Glutamatergic neuron (in vitro differentiated cells): ENCODE results near the gene OR4K1. TPM values are rescaled to one million over a fixed set of nuclear protein-coding genes. Genes with fewer than 3 reads are reported as not detected.

Experiments used
- DNase-seq: peaks from one replicate; pipeline ENCODE4 v3.0.0; 2022
- H3K27ac Mint-ChIP-seq: one replicate; pipeline ENCODE4 v1.8.0; 2020; ENCODE audit warnings: mild to moderate bottlenecking, mixed read lengths, inconsistent platforms; ENCODE audit not compliant: unreplicated experiment
- H3K27me3 Mint-ChIP-seq: one replicate; pipeline ENCODE4 v1.8.0; 2020; ENCODE audit warnings: mild to moderate bottlenecking, moderate library complexity, mixed read lengths, inconsistent platforms; ENCODE audit not compliant: unreplicated experiment
- H3K36me3 Mint-ChIP-seq: one replicate; pipeline ENCODE4 v1.8.0; 2020; ENCODE audit warnings: mild to moderate bottlenecking, mixed read lengths, inconsistent platforms; ENCODE audit not compliant: unreplicated experiment
- H3K4me1 Mint-ChIP-seq: one replicate; pipeline ENCODE4 v1.8.0; 2020; ENCODE audit warnings: mild to moderate bottlenecking, low read depth, mixed read lengths, inconsistent platforms; ENCODE audit not compliant: unreplicated experiment
- H3K4me3 Mint-ChIP-seq: one replicate; pipeline ENCODE4 v1.8.0; 2020; ENCODE audit warnings: mild to moderate bottlenecking, mixed read lengths, inconsistent platforms; ENCODE audit not compliant: unreplicated experiment
- H3K9me3 Mint-ChIP-seq: one replicate; pipeline ENCODE4 v1.8.0; 2020; ENCODE audit warnings: mild to moderate bottlenecking, moderate library complexity, mixed read lengths, inconsistent platforms; ENCODE audit not compliant: unreplicated experiment
- long read RNA-seq: library from polyadenylated mRNA; unstranded; transcript quantifications from one replicate; pipeline ENCODE4 v2.0.0, GENCODE V29; 2020; ENCODE audit not compliant: unreplicated experiment
- total RNA-seq: library from RNA; stranded (reverse); fragmentation: NEBNext Ultra II Directional; extraction: Animal tissue kit (Norgen Biotek cat#: 25700); gene quantifications from one replicate; pipeline ENCODE4 v1.2.1, GENCODE V29; 2021; ENCODE audit not compliant: unreplicated experiment
- TF ChIP-seq, protein P1 (sequence below): fragments of 200-600 bp; sonication (generic); IDR thresholded peaks from one replicate; pipeline ENCODE4 v1.5.0; 2021; ENCODE audit not compliant: partially characterized antibody, unreplicated experiment

Gene OR4K1
- total RNA-seq, result not detected
- long read RNA-seq, result 0 reads

- no peak for DNase-seq
- TF ChIP-seq, protein P1, sequence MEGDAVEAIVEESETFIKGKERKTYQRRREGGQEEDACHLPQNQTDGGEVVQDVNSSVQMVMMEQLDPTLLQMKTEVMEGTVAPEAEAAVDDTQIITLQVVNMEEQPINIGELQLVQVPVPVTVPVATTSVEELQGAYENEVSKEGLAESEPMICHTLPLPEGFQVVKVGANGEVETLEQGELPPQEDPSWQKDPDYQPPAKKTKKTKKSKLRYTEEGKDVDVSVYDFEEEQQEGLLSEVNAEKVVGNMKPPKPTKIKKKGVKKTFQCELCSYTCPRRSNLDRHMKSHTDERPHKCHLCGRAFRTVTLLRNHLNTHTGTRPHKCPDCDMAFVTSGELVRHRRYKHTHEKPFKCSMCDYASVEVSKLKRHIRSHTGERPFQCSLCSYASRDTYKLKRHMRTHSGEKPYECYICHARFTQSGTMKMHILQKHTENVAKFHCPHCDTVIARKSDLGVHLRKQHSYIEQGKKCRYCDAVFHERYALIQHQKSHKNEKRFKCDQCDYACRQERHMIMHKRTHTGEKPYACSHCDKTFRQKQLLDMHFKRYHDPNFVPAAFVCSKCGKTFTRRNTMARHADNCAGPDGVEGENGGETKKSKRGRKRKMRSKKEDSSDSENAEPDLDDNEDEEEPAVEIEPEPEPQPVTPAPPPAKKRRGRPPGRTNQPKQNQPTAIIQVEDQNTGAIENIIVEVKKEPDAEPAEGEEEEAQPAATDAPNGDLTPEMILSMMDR, result no peak
- Mint-ChIP-seq H3K27me3 (no peaks in the 10 kb centered on the region), H3K4me3 (no peak within 1 kb of the TSS), H3K9me3 (peaks cover 14% of the 10 kb centered on the region), H3K36me3 (no peaks in the 10 kb centered on the region), H3K27ac (no peak within 1 kb of the TSS), H3K4me1 (no peaks in the 10 kb centered on the region)
Observed at GRCh38 chr14:19930617-19931016, at the start of gene OR4K1. TSS of gene OR4K1 (plus strand) at chr14:19930917. CDS start at chr14:19935667, 4,750 bp downstream.

GRCh38 chr14:19895282-19895681, 35.4 kb upstream of the OR4K1 start:
- TF ChIP-seq, protein P1, result no peak
- Mint-ChIP-seq H3K27me3 (peaks cover 8% of the 10 kb centered on the region), H3K27ac (no peak overlapping the region), H3K4me3 (no peak overlapping the region), H3K36me3 (no peaks in the 10 kb centered on the region), H3K9me3 (peaks cover 34% of the 10 kb centered on the region), H3K4me1 (no peaks in the 10 kb centered on the region)
- DNase-seq, result no peak

DNA sequence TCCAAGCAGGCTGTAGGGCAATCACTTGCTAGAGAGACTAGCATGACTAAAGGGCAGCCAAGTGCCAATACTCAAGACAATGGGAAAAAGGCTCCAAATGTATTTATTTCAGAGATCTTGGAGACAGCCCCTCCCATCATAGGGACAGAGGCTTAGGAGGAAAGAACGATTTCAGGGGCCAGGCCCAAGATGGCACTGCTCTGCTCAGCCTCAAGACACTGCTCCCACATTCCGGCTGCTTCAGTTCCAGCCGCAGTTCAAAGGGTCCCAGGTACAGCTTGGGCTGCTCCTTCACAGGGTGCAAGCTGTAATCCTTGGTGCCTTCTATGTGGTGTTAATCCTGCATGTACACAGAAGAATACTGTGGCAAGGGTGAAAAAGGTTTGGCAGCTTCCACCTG, 29.7 kb upstream of the OR4K1 start:
- no peak for DNase-seq
- Mint-ChIP-seq H3K4me3 (no peak overlapping the region), H3K27me3 (peaks cover under 1% of the 10 kb centered on the region), H3K27ac (no peak overlapping the region), H3K36me3 (no peaks in the 10 kb centered on the region), H3K4me1 (no peaks in the 10 kb centered on the region), H3K9me3 (peaks cover 17% of the 10 kb centered on the region)
- TF ChIP-seq, protein P1, result no peak

- Mint-ChIP-seq H3K27ac (no peak overlapping the region), H3K4me3 (no peak overlapping the region), H3K36me3 (no peaks in the 10 kb centered on the region), H3K9me3 (peaks cover 9% of the 10 kb centered on the region), H3K27me3 (peaks cover 1% of the 10 kb centered on the region), H3K4me1 (no peaks in the 10 kb centered on the region)
- DNase-seq, result no peak
- TF ChIP-seq, protein P1, result no peak
Observed at GRCh38 chr14:19902409-19902808, 28.3 kb upstream of the OR4K1 start.

DNA sequence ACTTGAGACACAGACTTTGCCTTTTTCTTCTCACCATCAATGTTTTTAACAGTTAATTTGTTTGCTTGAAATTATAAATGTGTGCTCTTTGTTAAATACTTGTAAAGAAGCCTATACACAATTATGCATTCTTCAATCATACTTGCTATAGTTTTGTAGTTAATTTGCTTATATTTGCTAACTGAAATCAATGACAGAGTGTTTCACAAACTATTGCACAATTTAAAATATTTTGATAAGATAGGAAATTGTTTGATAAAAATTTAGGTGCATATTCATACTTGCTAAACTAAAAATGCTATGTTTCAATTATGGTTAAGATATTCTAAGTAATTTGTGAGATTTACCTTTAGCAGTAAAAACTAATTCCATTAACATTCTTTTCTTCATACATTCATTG, 24.1 kb upstream of the OR4K1 start:
- Mint-ChIP-seq H3K4me3 (no peak overlapping the region), H3K4me1 (no peaks in the 10 kb centered on the region), H3K27ac (no peak overlapping the region), H3K9me3 (peaks cover 17% of the 10 kb centered on the region), H3K27me3 (peaks cover 1% of the 10 kb centered on the region), H3K36me3 (peaks cover 5% of the 10 kb centered on the region)
- TF ChIP-seq, protein P1, result no peak
- DNase-seq, result no peak
